CD4-positive, alpha-beta T cell treated with Interleukin-6 for 4 hours (primary cell): ENCODE results near the gene CHST11.
"Not testable (repeated sequence)": the region's sequence is repeated elsewhere in the genome, so short reads cannot be mapped to it uniquely, and the experiment has no call there.

Source experiments
- DNase-seq: peaks from one replicate; pipeline ENCODE4 v3.0.0-alpha.2; 2020; ENCODE audit warnings: mixed read lengths

The CHST11 gene

GRCh38 chr12:104568487-104568868 lies 111.7 kb downstream of the CHST11 start:
- no peak for DNase-seq

DNA sequence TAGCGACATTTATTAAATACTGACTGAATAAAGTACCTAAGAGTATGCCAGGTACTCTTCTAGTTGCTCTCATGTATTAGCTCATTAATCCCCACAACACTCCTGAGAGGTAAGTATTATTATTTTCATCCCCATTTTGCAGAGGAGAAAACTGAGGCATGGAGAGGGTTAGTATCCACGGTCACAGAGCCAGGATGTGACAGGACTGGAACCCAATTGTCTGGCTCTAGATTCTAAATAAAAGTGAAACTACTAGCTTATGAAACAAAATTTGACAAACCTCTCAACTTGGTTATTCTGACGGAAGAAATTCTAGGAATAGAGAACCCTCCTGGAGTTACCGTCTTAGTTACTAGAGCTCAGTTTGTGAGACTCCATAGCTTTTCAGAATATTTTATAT lies 112.2 kb downstream of the CHST11 start:
- DNase-seq = no peak

GRCh38 chr12:104569346-104570173 lies 112.8 kb downstream of the CHST11 start:
- DNase-seq = peak; percentile 38

DNA sequence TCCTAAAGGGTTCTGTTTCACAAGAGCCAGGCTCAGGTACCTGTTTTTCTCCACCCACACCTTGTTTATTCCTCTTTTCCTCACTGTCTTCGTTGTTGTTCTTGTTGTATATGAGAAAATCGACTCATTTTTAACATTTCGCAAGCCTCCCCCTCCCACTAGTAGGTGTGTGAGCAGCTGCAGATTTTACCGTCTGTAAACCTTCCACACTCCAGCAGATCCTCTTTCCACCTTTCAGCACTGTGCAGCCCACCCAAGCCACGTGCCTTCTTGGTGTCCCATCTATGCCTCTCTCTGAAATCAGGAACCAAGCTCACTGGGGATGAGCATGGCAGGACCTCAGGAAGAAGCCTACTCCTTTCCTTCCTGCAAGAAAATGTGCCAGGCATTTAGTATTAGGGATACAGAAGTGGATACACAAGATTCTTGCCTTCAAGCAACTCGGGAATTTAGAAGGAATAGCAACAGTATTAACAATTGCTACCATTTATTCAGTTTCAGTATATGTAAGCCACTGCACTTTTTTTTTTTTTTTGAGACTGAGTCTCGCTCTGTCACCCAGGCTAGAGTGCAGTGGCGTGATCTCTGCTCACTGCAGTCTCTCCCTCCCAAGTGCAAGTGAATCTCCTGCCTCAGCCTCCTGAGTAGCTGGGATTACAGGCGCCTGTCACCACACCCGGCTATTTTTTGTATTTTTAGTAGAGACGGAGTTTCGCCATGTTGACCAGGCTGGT lies 113.6 kb downstream of the CHST11 start:
- no peak for DNase-seq

GRCh38 chr12:104571328-104571727 lies 114.6 kb downstream of the CHST11 start:
- DNase-seq = no peak

DNA sequence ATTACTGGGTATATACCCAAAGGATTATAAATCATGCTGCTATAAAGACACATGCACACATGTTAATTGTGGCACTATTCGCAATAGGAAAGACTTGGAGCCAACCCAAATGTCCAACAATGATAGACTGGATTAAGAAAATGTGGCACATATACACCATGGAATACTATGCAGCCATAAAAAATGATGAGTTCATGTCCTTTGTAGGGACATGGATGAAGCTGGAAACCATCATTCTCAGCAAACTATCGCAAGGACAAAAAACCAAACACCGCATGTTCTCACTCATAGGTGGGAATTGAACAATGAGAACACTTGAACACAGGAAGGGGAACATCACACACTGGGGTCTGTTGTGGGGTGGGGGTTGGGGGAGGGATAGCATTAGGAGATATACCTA lies 117.6 kb downstream of the CHST11 start:
- DNase-seq = not testable (repeated sequence)

DNA sequence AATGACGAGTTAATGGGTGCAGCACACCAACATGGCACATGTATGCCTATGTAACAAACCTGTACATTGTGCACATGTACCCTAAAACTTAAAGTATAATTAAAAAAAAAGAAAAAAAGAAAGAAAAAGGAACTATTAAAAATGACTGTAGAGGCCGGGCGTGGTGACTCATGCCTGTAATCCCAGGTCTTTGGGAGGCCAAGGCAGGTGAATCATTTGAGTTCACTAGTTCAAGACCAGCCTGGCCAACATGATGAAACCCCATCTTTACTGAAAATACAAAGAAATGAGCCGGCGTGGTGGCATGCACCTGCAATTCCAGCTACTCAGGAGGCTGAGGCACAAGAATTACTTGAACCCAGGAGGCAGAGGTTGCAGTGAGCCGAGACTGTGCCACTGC lies 118.0 kb downstream of the CHST11 start:
- not testable (repeated sequence) for DNase-seq

DNA sequence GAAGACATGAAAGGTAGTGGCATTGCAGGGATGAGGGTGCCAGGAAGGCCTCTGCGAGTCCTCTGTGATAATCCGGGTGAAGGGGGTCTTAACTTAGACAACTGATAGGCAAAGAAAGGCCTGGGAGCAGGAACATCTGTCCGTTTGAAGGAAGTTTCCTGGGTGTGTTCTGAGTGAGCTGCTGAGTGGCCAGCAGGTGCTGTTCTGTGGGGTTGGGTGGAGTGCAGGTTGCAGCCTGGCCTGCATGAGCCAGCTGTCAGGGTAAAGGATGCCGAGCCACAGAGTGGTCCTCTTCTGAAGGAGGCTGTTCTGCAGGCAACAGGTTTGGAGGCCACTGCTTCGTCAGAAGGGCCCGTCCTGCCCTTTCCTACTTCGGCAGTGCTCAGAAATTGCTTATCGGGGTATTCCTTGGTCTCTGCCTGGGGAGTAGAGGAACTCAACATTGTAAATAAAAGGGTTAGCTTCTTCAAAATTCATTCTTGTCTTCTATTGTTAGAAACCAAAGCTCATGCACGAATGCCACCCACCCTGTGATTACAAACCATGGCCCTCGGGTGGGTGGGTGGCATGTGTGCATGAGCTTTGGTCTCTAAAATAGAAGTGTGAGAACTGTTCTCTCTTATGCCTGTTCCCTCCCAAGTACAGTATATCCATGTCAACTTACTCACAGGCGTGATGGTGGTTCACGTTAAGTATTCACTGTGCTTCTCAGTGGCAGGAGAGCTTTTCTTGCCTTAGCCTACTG lies 118.9 kb downstream of the CHST11 start:
- DNase-seq = no peak

GRCh38 chr12:104576187-104576778 lies 119.5 kb downstream of the CHST11 start:
- DNase-seq = no peak

GRCh38 chr12:104576980-104577580 lies 120.3 kb downstream of the CHST11 start:
- no peak for DNase-seq

DNA sequence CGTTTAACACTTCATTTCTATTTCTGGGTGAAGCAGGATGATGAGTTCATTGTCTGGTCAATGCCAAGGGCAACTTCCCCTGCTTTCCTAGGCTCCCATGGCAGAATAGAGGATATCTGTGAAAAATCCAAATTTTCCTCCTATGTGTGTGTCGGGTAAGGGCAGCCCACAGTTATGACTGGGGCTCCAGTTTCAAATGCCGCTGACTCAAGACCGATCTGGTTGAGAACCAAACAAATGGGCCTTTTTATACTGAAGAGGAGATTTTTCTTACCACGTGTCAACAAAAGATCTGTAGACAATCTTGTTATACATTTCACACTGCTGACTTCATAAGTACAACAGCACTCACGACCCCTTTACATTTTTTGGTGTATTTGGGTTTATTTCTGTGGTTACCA lies 120.8 kb downstream of the CHST11 start:
- no peak for DNase-seq

GRCh38 chr12:104578453-104578852 lies 121.7 kb downstream of the CHST11 start:
- no peak for DNase-seq

GRCh38 chr12:104579718-104580495 lies 123.2 kb downstream of the CHST11 start:
- no peak for DNase-seq

GRCh38 chr12:104581005-104581570 lies 124.3 kb downstream of the CHST11 start:
- DNase-seq = no peak

DNA sequence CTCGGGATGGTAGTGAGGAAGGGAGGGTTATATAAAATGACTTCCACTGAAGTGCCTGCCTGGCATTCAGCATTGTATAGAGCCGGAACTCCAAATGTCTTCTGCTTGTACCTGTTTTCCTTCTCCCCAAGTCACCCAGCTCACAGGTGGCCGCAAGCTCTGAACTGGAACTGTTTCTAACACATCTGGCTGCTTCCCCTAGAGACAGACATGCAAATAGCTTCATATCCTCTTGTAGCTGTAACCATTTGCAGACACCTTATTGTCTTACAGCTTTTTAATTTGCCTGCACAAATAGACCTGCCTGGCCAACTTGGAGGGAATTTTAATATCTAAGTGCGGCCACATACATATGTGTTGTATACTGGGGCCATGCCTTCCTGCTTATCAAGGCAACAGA lies 126.0 kb downstream of the CHST11 start:
- DNase-seq = no peak

GRCh38 chr12:104583301-104583700 lies 126.6 kb downstream of the CHST11 start:
- DNase-seq = no peak

GRCh38 chr12:104585448-104586055 lies 128.8 kb downstream of the CHST11 start:
- no peak for DNase-seq

GRCh38 chr12:104586351-104586919 lies 129.7 kb downstream of the CHST11 start:
- DNase-seq = no peak

DNA sequence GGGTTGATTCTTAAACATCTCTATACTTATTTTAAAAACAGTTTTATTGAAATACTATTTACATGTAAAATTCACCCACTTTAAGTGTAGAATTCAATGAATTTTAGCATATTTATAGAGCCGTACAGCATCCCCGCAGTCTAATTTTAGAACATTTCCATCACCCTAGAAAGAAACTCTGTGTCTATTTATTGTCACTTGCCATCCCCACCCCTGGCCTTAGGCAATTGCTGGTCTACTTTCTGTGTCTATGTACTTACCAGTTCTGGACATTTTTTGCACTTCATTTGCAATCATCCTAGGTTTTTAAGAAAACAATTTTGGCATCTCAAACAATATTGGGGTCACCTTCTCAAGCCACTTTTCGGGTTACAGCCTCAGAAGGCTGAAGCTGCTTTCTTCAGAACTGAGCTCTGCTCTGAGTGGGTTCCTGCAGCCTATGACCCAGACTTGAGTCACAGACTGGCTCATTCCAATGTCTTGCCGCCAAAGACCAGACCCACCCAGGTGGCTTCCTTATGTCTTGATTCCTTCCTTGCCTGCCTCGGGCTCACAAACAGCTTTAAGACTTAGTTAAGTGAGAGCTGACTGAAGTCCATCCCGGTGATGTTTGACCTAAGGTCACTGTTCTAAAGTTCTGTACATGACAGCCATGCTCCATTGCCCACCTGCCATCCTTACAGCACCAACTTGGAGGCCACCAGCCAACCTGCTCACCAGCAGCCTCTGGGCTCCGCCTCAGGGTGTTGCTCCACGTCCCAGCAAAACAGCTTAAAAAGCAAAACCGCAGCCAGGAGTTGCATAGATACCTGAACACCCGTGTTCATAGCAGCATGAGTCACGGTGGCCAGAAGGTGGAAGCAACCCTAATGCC lies 131.5 kb downstream of the CHST11 start:
- DNase-seq = no peak
